ENCODE results near the gene ATP9A. TPM values are rescaled to one million over a fixed set of nuclear protein-coding genes. Genes with fewer than 3 reads are reported as not detected.

ATP9A gene
- total and polyA plus RNA-seq, 2 donors (not counting 3 experiments of a cell fraction or from before 2014, with no cell fraction given), result 20.9 to 41.5 TPM

GRCh38 chr20:51757226-51757625 is 11.0 kb downstream of the ATP9A start:
- peaks cover 18% of the 10 kb centered on the region for H3K4me1 ChIP-seq (ENCODE audit: control insufficient read depth, extremely low read depth, insufficient read depth, low read length)
- ChIA-PET POLR2A (no interaction called here), CTCF (no interaction called here)
- no peak overlapping the region for H3K27ac ChIP-seq (ENCODE audit: insufficient read depth, low read depth, low read length)
- no peak overlapping the region for H3K9ac ChIP-seq (replicated peaks; ENCODE audit: extremely low read depth, insufficient read depth, low read length)
- intact Hi-C loops (cut with micrococcal nuclease) (no loop called here), dilution Hi-C loops (cut with MboI; ENCODE audit: extremely low pct_ligation_motif_present, low sequenced_read_pairs) (no loop called here)
- no TSS peak for BruUV-seq (replicated peaks)
- no peaks in the 10 kb centered on the region for H3K9me1 ChIP-seq (replicated peaks; ENCODE audit: control insufficient read depth, extremely low read depth, insufficient read depth, low read length)
- H3K4me2 ChIP-seq (ENCODE audit: insufficient read depth, low read length), result no peak overlapping the region
- FAIRE-seq (no peak), DNase-seq (ENCODE audit: low read depth, low spot score) (no peak)
- no peaks in the 10 kb centered on the region for H3K36me3 ChIP-seq (ENCODE audit: control insufficient read depth in 2 of 2, extremely low read depth in 1 of 2, insufficient read depth in 2 of 2, low read length in 2 of 2)
- no peaks in the 10 kb centered on the region for H4K20me1 ChIP-seq (replicated peaks; ENCODE audit: control insufficient read depth, extremely low read depth, insufficient read depth, low read length)
- H3K4me3 ChIP-seq (replicated peaks in 1 of 3; ENCODE audit: insufficient read depth in 1 of 3, low read depth in 1 of 3, low read length in 3 of 3), result no peak overlapping the region
- no peaks in the 10 kb centered on the region for H3K27me3 ChIP-seq (ENCODE audit: control insufficient read depth in 2 of 2, insufficient read depth in 2 of 2, low read length in 2 of 2)
- H2AFZ ChIP-seq (ENCODE audit: low read depth, low read length), result no peak overlapping the region
- H3K79me2 ChIP-seq (ENCODE audit: control insufficient read depth, insufficient read depth, low read length), result peaks cover 12% of the 10 kb centered on the region
- TF ChIP-seq CTCF (IDR thresholded peaks at IDR 0.05; ENCODE audit: extremely low read depth in 1 of 2, insufficient read depth in 1 of 2, low read depth in 1 of 2, low read length in 2 of 2) (no peak), JUN (IDR thresholded peaks at IDR 0.05; ENCODE audit: borderline replicate concordance, insufficient read depth, insufficient read length, low read depth) (no peak), MAX (IDR thresholded peaks at IDR 0.05; ENCODE audit: insufficient read depth, insufficient read length) (no peak), POLR2AphosphoS5 (IDR thresholded peaks at IDR 0.05; ENCODE audit: insufficient read depth, low read depth, low read length) (no peak), EZH2 (IDR thresholded peaks at IDR 0.05; ENCODE audit: borderline replicate concordance, low read depth, low read length, severe bottlenecking) (no peak), FOS (IDR thresholded peaks at IDR 0.05; ENCODE audit: borderline replicate concordance, insufficient read depth, low read length) (no peak), POLR2A (IDR thresholded peaks at IDR 0.05; ENCODE audit: low read depth, low read length) (no peak), GATA2 (IDR thresholded peaks at IDR 0.05; ENCODE audit: insufficient read depth, insufficient read length, low read depth, low read length) (no peak), MYC (IDR thresholded peaks at IDR 0.05; ENCODE audit: low read depth, low read length) (no peak)
- H3K9me3 ChIP-seq (replicated peaks; ENCODE audit: control insufficient read depth, insufficient read depth, low read length), result no peaks in the 10 kb centered on the region
